Stimulated activated CD8-positive, alpha-beta memory T cell treated with anti-CD3 and anti-CD28 coated beads, Interleukin-12 subunit alpha, Interleukin-12 subunit beta, amount 100 ng/mL, for 24 hours (primary cell): ENCODE data around the gene JAKMIP2.
"Not testable (repeated sequence)": the region's sequence is repeated elsewhere in the genome, so short reads cannot be mapped to it uniquely, and the experiment has no call there.

Experiments used
- DNase-seq: peaks from one replicate; pipeline ENCODE4 v3.0.0-alpha.2; 2020; ENCODE audit errors: extremely low read depth

Gene JAKMIP2

DNA sequence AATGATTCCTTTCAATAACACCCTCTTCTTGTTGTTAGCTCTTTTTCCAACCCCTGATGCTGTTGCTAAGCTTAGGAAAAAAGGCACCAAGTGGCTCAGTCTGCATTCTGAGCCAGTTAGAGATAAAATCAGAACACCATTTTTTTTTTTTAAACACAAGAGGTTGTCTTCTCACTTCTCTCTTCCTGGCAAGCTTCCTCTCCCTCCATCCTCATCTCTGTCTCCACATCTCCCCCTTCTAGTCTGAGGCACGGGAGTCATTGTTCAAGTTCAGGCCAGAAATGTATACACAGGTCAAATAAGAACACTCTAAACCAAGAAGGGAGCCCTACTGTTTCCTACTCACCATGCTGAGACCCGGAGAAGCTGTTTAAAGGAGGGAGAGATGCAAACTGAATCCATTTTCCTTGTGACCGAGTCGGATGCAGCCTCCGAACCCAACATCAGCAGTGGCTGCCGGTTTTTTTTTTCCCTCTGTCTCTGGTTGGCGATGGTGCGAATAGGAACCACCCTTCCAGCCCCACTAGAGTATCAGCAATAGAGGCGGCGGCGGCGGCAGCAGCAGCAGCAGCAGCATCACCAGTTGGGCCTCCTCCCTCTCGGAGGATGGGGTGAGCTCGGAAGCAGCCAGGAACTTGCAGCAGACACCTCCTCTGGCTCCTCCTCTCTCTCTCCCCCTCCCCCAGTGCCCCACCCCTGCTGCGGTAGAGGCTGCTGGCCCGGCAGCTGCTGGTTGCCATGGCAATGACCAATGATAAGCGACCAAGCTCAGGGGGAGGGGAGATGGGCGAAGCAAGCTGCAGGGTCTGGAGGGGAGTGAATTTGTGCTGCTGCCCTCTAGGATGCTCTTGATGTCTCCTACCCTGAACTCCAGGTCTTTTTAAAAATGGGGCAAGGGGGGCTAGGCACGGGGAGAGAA is at the start of gene JAKMIP2:
JAKMIP2 (minus strand) TSS at position 619 of the 919 bp plus-strand sequence. CDS start 110,922 bp downstream, outside the sequence.
- DNase-seq: peak; percentile 53

DNA sequence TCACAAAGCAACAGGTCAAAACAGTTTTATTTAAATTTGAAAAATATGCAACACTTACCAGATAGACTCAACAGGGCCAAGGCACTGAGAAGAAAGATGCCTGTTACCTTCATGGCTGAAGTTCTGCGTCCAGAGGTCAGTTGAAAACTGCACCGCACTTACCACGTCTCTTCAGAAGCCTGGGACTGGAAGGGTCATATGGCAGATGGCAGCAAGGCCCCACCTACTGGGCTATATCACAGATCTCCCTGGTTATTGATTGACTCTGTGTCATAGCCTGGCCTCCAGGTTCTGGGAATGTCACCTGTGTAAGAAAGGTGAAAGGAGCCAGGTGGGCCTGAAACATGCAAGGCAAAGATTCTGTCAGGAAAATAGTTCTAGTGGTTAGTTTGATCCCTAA is 48.9 kb upstream of the JAKMIP2 start, which contains the start of gene SPINK1:
SPINK1 (minus strand) TSS at position 207 of the 400 bp plus-strand sequence; CDS start at position 113, 94 bp downstream.
- no peak for DNase-seq

DNA sequence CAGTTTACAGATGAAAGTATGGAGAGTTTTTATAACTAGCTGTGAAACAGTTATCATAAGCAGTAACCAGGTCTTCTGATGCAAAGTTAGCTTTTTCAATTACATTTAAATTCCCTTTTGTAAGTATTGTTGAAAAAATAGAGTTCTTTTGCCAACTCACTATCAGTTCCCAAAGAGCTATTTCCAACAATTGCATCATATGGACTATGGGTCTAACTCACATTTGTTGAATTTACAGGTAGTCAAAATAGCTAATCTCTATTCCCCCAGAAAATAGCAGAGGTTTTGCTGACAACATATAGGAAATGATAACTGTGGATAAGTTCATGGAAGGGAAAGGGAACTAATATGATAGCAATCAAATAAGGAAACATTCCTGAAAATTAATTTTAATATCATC is 47.5 kb upstream of the JAKMIP2 start:
- no peak for DNase-seq

DNA sequence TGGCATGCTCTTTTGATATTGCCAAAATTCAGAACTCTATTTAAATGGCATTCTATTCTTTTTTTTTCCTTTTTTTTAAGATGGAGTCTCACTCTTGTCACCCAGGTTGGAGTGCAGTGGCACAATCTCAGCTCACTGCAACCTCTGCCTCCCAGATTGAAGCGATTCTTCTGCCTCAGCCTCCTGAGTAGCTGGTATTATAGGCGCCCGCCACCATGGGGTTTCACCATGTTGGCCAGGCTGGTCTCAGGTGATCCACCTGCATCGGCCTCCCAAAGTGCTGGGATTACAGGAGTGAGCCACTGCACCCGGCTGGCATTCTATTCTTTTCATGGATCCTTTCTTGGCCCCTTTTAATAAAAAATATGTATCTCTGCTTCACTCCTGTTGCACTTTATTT is 44.5 kb upstream of the JAKMIP2 start:
- not testable (repeated sequence) for DNase-seq

DNA sequence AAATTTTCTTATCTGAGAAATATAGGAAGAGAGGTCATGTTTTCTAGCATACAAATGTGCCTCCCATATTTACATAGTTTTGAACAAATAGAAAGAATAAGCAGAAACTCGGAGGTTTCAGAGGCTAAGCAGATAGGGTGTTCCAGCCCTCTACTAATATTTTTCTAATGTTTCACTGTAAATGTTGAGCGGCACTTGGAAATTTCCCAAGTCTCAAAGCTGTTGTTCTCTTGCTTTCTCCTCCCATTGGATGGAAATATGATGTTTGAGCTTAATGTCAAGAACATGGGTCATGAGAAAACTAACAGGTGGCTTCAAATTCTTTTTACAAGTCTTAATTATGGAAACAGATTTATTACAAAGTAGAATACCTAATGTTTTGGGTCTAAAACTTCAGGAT is 43.8 kb upstream of the JAKMIP2 start:
- no peak for DNase-seq

DNA sequence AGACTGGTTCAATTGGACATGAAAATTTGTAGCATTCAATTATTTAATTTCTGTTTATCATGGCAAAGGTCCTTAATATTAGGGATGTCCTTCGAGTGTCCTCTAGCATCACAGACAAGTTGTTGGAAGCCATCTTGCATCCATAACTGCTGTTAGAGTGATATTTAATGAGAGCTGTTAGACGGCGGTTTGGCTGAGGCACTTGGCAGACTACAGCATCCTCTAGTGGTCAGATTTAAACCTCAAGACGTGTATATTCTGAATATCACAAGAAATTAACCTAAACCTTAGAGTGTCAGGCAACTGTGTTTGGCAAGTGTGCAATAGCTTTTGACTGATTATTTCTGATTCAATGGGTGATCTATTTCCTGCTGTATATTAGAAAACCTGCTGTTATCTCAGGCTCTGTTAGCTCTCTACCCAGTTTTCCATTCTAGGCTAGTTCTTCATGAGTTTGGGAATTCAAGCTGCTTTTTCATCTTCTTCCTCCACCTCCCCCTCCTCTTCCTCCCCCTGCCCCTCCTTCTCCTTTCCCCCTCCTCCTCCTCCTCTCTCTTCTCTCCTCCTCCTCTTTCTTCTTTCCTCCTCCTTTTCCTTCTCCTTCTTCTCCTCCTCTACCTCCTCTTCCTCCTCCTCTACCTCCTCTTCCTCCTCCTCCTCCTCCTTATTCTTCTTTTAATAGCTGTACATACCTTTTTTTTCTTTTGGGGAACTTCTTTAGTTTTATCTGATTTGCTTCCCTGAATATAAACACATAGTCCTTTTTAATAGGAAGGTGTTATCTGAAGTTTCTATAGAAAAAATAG is 40.4 kb upstream of the JAKMIP2 start:
- peak; percentile 5 for DNase-seq

DNA sequence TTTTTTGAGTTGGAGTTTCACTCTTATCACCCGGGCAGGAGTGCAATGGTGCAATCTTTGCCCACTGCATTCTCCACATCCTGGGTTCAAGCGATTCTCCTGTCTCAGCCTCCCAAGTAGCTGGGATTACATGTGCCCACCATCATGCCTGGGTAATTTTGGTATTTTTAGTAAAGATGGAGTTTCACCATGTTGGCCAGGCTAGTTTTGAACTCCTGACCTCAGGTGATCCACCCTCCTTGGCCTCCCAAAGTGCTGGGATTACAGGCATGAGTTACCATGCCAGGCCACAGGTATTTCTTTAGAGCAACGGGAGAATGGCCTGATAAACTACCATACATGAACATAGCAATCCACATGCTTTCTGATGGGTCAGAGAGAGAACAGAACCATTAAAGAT is 39.7 kb upstream of the JAKMIP2 start:
- DNase-seq: not testable (repeated sequence)

DNA sequence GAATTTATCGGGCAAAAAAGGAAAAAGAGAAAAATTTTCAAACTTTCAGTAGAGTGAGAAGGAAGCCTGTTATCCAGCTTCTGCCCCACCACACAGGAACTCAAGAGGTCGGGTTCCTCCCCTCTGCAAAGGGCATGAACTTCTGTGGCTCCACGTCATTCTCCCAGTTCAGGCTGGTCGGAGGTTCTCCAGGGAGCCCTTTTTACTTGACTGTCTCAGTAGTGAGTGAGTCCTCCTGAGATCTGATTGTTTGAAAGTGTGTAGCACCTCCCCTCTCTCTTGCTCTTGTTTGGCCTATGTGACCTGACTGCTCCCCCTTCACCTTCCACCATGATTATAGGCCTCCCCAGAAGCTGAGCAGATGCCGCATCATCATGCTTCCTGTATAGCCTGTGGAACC is 39.2 kb upstream of the JAKMIP2 start:
- no peak for DNase-seq

DNA sequence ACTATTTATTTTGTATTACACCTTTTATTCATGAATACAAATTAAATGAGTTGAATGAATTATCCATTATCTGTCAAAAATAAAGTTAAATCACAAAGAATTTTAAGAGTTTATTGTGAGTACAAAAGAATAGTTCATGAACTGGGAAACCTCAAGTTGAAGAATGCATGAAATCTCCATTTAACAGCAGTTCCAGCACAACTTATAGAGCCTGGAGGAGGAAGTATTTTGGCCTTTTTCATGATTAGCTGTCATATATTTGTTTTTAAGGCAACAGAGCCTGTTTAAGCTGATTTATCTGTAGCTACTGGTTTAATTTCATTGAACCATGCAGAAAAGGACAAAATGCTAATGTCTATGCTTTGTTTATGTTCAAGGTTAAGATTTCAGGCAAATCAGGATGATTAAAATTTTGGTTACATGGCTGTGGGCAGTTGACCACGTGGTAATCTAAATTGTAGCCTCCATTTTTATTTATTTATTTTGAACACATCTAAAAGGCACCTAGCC is 36.8 kb upstream of the JAKMIP2 start:
- DNase-seq: no peak

DNA sequence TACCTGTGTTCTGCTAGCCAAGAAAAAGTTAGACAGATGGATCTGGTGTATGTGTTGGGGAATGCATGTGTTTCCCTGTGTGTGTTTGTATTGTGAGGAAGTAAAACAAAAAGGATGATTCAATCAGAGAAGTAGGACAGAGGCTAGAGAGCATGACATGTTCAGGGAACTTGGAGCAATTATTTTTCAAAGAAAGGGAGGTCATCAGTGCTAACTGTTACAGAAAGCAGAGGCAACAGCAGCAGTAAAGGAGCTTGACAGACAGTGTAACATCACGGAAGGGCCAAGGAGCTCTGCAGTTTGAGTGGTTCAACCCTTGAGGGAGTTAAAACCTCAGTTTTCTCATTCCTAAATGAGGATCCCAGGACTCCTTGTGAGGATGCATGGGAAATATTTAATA is 35.8 kb upstream of the JAKMIP2 start:
- DNase-seq: no peak

DNA sequence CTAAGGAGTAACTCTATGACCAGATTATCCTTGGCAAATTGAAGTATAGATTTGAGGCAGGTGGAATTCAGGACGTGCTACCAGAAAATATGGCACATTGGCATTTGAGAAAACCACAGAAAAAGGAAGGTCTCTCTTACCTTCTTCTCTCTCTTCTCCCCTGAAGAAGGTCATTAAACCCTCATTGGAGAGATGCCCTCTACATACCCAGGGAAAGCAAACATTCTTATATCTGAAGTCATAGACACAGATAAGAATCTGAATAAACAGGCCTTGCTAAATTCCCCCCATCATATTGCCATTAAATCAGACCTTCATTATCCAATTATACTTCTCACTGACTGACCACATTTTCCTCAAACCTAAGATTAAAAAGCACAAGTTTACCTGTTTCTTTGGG is 31.2 kb upstream of the JAKMIP2 start:
- DNase-seq: no peak

DNA sequence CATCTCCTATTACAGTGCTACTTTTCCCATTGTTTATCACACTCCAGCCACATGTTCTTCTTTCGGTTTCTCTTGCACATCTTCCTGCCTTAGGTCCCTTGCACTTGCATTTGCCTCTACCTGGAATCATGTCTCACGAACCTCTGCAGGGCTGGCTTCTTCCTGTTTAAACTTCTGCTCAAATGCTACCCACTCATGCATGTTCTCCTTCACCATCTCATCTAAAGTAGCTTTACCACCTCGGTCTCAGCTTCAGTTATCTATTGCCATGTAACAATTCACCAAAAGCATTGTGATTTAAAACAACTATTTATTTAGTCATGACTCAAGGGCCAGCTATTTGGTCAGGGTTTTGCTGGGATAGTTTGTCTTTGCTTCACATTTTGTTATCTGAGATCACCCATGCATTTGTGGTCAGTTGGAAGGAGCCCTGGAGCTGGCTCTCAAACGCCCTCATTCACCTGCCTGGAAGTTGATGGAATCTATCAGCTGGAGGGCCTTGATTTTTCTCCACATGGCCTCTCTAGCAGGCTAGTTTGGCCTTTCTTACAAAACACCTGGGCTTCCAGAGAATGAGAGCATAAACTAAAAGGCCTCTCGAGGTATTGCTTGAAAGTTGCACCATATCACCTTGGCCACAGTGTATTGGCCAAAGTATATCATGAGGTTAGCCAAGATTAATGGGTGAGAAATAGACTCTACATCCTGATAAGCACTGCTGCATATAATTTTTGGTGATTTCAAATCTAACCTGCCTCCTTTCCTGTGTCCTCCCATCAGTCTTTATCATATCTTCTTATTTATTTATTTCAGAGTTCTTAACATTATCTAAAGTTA is 27.5 kb upstream of the JAKMIP2 start:
- no peak for DNase-seq

DNA sequence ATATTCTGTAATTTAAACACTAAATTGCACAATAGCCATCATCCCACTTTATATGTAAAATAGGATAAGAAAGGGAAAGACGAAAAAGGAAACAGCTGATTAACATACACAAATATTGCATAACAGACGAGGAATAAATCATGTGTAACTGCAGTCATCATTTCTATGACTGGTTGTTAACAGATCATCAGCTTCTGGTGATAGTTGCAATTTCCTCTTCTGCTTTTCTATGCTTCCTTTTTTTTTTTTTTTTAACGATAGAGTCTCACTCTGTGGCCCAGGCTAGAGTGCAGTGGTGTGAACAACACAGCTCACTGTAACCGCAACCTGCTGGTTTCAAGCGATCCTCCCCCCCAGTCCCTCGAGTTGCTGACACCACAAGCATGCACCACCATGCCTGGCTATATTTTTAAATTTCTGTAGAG is 22.5 kb upstream of the JAKMIP2 start:
- DNase-seq: no peak

DNA sequence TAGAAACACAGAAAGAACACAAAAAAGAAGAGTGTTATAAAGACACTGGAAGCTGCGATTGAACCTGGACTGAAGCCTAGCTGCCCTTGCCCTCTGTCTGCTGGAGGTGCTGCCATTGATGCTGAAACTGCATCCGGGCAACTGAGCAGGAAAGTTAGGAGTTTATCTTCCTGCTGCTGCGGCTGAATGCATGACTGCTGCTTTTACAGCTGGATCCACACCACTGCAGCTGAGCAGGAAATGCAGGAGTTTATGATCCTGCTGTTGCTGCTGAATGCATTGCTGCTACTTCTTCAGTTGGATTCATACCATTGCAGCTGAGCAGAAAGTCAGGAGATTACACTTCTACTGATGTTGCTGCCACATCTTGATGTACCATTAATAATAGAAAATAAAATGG is 21.8 kb upstream of the JAKMIP2 start:
- no peak for DNase-seq

DNA sequence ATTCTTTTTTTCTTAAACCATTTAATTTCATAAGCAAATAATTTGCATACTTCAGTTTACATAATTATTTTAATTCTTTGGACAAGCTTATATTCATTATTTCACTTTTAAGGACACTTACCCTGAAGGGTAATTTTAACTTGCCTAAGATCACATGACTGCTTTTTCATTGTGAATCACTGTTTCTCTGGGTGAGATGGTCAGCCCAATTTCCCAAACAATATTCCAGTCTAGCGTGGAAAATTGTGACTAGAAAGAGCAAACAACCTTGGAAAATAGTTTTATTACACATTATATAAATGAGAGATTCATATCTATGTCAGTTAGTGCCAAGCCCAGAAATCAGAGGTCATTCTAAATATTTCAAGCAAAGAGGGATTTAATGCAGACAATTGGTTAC is 21.4 kb upstream of the JAKMIP2 start:
- DNase-seq: no peak

DNA sequence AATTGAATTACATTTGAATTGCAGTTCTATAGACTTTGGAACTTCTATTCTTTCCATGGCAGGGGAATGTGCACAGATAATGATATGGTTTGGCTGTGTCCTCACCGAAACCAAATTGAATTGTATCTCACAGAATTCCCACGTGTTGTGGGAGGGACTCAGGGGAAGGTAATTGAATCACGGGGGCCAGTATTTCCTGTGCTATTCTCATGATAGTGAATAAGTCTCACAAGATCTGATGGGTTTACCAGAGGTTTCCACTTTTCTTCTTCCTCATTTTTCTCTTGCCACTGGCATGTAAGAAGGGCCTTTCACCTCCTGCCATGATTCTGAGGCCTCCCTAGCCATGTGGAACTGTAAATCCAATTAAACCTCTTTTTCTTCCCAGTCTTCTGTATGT is 20.6 kb upstream of the JAKMIP2 start:
- not testable (repeated sequence) for DNase-seq

DNA sequence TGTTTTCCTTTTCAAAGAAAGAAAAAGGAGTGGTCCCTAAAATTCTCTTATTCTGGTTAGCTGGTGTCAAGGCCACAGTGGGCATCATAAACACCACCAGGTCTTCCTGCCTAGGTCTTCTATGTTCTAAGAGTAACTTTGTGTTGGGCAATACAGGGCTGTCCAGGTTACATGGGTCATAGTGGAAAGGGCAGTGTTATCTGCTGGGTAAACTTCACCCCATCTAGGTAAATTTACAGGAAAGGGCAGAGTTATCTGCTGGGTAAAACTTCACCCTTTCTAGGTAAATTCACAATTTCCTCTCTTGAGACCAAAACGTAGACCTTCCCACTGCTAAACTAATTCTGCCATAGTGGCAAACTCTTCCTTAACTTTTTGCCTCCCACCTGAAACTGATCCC is 18.9 kb upstream of the JAKMIP2 start:
- no peak for DNase-seq

DNA sequence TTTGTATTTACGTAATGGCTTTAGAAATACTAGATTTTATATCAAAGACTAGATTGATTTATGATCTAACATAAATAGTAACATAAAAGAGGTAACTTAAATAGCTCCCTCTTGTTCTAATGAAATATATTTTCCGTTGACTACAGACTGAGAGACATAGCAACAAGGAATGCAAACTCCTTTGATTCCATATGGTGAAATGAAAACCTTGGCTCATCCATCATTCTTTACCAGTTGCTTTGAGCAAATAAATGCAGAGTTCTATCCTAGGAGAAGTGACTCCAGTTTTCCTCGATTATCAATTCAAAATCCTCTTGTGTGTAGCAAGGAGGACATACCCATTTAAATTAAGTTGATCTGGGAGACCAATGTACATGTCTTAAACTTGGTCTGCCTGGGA is 18.0 kb upstream of the JAKMIP2 start:
- no peak for DNase-seq

DNA sequence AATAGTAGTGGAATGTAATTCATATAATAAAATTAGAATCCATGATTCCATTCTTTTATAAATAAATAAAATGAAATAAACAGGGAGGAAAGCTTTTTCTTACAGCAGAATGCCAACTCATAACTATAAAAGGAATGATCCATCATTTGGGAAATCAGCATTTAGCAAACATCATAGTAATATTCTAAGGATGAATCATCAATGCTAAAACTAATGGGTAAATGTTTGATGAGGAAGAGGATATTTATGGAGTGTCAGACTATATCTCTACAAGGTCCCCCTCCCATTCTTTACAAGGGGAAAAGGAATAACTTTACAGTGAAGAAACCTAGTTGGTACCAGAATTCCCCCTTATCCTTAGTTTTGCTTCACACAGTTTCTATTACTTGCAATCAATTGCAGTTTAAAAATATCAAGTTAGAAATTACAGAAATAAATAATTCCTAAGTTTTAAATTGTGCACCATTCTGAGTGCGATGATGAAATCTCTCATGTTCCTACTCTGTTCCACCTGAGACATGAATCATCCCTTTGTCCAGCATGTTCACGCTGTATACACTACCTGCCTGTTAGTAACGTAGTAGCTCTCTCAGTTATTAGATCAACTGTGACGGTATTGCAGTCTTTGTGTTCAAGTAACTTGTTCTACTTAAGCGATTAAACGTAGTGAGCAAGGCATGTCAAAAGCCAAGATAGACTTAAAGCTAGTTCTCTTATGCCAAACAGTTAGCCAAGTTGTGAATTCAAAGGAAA is 14.2 kb upstream of the JAKMIP2 start:
- DNase-seq: no peak

DNA sequence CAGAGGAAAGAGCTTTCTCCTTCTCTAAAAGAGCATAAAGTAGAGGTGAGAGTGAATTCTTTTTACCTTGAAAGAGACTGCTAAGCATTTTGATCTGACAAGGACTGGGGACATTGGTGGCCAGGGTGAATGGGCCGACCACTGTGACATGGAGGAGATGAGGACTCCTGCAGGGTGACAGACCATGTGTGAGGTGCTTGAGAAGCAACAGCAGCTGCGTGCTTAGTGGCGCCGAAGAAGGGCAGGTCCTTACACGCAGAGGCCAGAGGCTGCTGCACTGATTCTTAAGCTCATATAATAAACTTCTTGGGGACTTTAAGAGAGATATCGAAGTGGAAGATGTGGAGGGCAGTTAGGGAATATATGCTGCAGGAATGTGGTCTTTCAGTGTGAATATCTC is 8.7 kb upstream of the JAKMIP2 start:
- DNase-seq: no peak

DNA sequence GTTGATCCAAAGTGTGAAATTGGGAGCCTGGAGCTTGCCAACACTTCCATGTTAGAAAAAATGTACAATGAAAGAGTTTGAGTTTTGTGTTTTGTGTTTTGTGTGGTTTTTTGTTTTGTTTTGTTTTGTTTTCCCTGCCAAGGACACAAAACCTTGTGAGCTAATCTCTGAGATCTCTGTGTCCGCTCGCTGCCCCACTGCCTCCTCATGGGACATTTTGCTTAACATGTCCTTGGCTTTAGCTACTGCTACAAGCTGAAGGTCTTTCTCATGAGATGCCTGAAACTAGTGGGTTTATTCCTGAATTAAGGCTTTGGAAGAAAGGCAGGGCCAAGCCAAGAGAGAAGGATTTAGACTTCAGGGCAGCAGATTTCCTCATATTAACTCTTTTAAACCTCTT is 7.3 kb upstream of the JAKMIP2 start:
- DNase-seq: no peak
